Colonic mucosa (tissue), 4 donors: ENCODE results near the gene PDE8B. TPM values are rescaled to one million over a fixed set of nuclear protein-coding genes. Genes with fewer than 3 reads are reported as not detected.

Source experiments
- DNase-seq: peaks from one replicate; pipeline ENCODE4 v3.0.0-alpha.2; 2020
- H3K27ac ChIP-seq: fragments of 200-600 bp; one replicate; pipeline ENCODE4 v1.8.0; 2021
- H3K27me3 ChIP-seq: fragments of 200-600 bp; one replicate; pipeline ENCODE4 v1.8.0; 2021
- H3K36me3 ChIP-seq: fragments of 200-600 bp; one replicate; pipeline ENCODE4 v1.8.0; 2021
- H3K4me1 ChIP-seq: fragments of 200-600 bp; one replicate; pipeline ENCODE4 v1.8.0; 2021; ENCODE audit warnings: mild to moderate bottlenecking
- H3K4me3 ChIP-seq: fragments of 200-600 bp; one replicate; pipeline ENCODE4 v1.8.0; 2021
- H3K9ac ChIP-seq, 2 donors: one replicate each; pipeline ENCODE4 v1.7.0; 2013; ENCODE audit warnings: control low read depth in 2 of 2, low read depth in 2 of 2, low read length in 2 of 2
- H3K9me3 ChIP-seq: fragments of 200-600 bp; one replicate; pipeline ENCODE4 v1.8.0; 2021
- intact Hi-C: fragments of 100-400 bp; cut with DNase I; formaldehyde crosslinking; loops from one replicate; pipeline ENCODE4 v1.14.1; 2022
- total RNA-seq, 2 donors: library from RNA; stranded (reverse); fragmentation: NEBNext Ultra II Directional in 1 of 2; extraction: Animal tissue kit (Norgen Biotek cat#: 25700) in 1 of 2; gene quantifications; one replicate each; pipeline ENCODE4 v1.2.1, GENCODE V29; 2021
- TF ChIP-seq, protein P1 (sequence below): fragments of 200-600 bp; IDR thresholded peaks from one replicate; pipeline ENCODE4 v1.8.0; 2022; ENCODE audit warnings: antibody characterized with exemption, mild to moderate bottlenecking
- donor health status: healthy.
- donor health status: DM: no; HTN: no; CAD: no.
- donor health status: DM: no; HTN: no; CAD: no.

The PDE8B gene
- total RNA-seq, 2 donors from 2014 or later: 0.86 to 1.8 TPM

DNA sequence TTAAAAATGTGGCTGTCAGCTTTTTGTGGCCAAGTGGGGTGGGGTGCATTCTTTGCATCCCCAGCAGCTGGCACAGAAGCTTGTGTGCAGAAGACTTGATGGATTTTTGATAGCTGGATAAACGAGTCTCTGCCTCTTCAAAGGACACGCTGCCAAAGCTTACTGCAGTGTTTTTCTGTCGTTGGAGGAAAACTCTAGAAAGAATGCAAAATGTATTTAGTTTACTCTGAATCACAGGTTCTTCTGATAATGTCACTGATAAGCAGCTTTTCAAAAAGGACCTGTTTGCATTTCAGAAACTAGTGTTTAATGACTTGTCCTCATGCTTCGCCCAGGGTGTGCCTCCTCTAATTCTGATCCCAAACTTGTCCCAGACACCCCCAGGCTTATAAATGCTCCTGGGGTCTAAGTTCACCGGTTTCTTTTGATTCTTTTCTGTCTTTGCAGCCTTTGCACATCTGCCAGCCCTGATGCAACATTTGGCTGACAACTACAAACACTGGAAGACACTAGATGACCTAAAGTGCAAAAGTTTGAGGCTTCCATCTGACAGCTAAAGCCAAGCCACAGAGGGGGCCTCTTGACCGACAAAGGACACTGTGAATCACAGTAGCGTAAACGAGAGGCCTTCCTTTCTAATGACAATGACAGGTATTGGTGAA, 215.6 kb downstream of the PDE8B start:
- no peaks in the 10 kb centered on the region for H3K27me3 ChIP-seq
- intact Hi-C loops: no loop called here
- no peak overlapping the region for H3K4me3 ChIP-seq
- H3K9ac ChIP-seq: no peak overlapping the region
- H3K9me3 ChIP-seq: no peaks in the 10 kb centered on the region
- H3K4me1 ChIP-seq: no peaks in the 10 kb centered on the region
- H3K27ac ChIP-seq: no peak overlapping the region
- TF ChIP-seq, protein P1, sequence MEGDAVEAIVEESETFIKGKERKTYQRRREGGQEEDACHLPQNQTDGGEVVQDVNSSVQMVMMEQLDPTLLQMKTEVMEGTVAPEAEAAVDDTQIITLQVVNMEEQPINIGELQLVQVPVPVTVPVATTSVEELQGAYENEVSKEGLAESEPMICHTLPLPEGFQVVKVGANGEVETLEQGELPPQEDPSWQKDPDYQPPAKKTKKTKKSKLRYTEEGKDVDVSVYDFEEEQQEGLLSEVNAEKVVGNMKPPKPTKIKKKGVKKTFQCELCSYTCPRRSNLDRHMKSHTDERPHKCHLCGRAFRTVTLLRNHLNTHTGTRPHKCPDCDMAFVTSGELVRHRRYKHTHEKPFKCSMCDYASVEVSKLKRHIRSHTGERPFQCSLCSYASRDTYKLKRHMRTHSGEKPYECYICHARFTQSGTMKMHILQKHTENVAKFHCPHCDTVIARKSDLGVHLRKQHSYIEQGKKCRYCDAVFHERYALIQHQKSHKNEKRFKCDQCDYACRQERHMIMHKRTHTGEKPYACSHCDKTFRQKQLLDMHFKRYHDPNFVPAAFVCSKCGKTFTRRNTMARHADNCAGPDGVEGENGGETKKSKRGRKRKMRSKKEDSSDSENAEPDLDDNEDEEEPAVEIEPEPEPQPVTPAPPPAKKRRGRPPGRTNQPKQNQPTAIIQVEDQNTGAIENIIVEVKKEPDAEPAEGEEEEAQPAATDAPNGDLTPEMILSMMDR: no peak
- DNase-seq: no peak
- H3K36me3 ChIP-seq: no peaks in the 10 kb centered on the region

DNA sequence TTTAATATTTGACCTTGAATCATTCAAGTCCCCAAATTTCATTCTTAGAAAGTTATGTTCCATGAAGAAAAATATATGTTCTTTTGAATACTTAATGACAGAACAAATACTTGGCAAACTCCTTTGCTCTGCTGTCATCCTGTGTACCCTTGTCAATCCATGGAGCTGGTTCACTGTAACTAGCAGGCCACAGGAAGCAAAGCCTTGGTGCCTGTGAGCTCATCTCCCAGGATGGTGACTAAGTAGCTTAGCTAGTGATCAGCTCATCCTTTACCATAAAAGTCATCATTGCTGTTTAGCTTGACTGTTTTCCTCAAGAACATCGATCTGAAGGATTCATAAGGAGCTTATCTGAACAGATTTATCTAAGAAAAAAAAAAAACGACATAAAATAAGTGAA, 216.2 kb downstream of the PDE8B start:
- Histone ChIP-seq H3K4me3 (no peak overlapping the region), H3K9me3 (no peaks in the 10 kb centered on the region), H3K27ac (no peak overlapping the region), H3K36me3 (no peaks in the 10 kb centered on the region), H3K27me3 (no peaks in the 10 kb centered on the region), H3K4me1 (no peaks in the 10 kb centered on the region), H3K9ac (no peak overlapping the region)
- no peak for DNase-seq
- TF ChIP-seq, protein P1: no peak
- intact Hi-C loops: no loop called here

GRCh38 chr5:77427998-77428397, 217.5 kb downstream of the PDE8B start:
- H3K36me3 ChIP-seq: peaks cover 4% of the 10 kb centered on the region
- intact Hi-C loops: no loop called here
- no peaks in the 10 kb centered on the region for H3K9me3 ChIP-seq
- H3K4me3 ChIP-seq: no peak overlapping the region
- no peak for DNase-seq
- H3K9ac ChIP-seq: no peak overlapping the region
- TF ChIP-seq, protein P1: no peak
- H3K27ac ChIP-seq: no peak overlapping the region
- H3K27me3 ChIP-seq: no peaks in the 10 kb centered on the region
- H3K4me1 ChIP-seq: no peaks in the 10 kb centered on the region

DNA sequence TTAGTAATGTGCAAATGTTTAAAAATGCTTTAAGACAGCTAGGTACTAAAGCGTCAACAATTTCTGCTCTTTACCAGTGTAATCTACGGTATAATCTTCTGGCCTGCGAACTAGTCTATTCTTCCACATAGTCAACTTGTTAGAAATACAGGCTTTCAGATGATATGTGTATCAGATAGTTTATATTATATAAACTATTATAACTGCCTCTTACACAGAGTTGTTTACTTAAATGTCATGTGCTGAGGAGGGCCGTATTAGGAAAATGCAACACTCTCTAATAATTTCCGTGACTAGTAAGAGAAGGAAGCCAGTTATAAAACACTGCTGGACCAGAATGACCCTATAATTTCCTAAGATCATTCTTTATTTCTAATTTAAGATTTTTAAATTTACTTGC, 218.0 kb downstream of the PDE8B start:
- H3K9me3 ChIP-seq: no peaks in the 10 kb centered on the region
- H3K36me3 ChIP-seq: peaks cover 4% of the 10 kb centered on the region
- H3K9ac ChIP-seq: no peak overlapping the region
- H3K4me3 ChIP-seq: no peak overlapping the region
- no peaks in the 10 kb centered on the region for H3K4me1 ChIP-seq
- no peak for DNase-seq
- TF ChIP-seq, protein P1: no peak
- no peaks in the 10 kb centered on the region for H3K27me3 ChIP-seq
- H3K27ac ChIP-seq: no peak overlapping the region
- intact Hi-C loops: no loop called here

- Histone ChIP-seq H3K9ac (no peak overlapping the region), H3K36me3 (peaks cover 4% of the 10 kb centered on the region), H3K9me3 (no peaks in the 10 kb centered on the region), H3K27me3 (no peaks in the 10 kb centered on the region), H3K4me3 (no peak overlapping the region), H3K4me1 (no peaks in the 10 kb centered on the region), H3K27ac (no peak overlapping the region)
- no peak for DNase-seq
- intact Hi-C loops: no loop called here
- TF ChIP-seq, protein P1: no peak
Observed at GRCh38 chr5:77430726-77431125, 220.2 kb downstream of the PDE8B start.
